Metanephros (tissue), 1 donor: ENCODE results near the gene NUDT1. TPM values are rescaled to one million over a fixed set of nuclear protein-coding genes. Genes with fewer than 3 reads are reported as not detected.

Experiments
- total RNA-seq: library from RNA; depleted of rRNA; stranded (reverse); fragments of >200 nt; gene quantifications from one replicate; pipeline ENCODE4 v1.2.3, GENCODE V29; 2014

The NUDT1 gene
- 14.9 TPM for total RNA-seq

DNA sequence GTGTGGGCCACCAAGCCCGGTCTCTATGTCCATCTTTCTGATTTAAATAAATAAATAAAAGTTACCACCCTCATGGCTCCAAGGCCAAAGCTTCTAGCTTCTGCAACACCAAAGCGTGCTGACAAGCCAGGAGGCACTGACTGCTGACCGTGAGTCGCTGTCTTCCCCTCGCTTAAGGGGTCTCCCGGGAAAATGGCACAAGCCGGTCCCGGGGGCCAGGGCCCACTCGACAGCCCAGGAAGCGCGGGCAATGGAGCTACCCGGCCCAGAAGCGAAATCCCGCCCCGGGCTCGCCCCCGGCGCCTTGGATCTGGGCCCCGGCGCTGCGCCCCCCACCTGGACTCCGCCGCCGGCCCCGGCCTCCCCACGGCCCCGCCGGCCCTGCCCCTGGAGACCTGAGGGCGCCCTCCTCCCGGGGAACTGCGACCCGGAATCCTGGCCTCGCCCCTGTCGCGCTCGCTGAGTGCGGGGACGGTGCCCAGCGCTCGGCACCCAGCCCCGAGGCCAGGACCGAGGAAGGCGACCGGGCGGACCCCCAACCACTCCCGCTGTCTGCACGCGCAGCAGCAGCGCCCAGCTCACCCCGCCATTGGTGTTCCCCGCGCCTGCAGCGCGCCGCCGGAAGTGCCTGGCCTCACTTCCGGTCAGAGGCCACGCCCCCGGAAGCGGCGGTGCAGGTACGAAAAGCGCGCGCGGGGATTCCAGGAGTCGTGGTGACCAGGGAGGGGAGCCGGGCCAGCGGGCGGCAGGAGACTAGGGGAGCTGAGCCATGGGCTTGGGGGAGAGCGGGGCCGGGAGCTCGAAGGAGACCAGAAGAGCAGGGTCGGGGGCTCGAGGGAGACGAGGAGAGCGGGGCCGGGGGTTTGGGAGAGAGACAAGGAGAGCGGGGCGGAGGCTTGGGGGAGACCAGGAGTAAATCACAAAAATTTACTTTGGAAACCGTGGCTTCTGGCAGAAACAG is at the start of gene NUDT1, which contains the start of gene MRM2:
TSS of gene NUDT1 (plus strand) at position 647 of the 961 bp plus-strand sequence. CDS start 2,349 bp downstream, outside the sequence.
TSS of gene MRM2 (minus strand) at position 626 of the 961 bp plus-strand sequence. CDS start at position 590, 36 bp downstream.

DNA sequence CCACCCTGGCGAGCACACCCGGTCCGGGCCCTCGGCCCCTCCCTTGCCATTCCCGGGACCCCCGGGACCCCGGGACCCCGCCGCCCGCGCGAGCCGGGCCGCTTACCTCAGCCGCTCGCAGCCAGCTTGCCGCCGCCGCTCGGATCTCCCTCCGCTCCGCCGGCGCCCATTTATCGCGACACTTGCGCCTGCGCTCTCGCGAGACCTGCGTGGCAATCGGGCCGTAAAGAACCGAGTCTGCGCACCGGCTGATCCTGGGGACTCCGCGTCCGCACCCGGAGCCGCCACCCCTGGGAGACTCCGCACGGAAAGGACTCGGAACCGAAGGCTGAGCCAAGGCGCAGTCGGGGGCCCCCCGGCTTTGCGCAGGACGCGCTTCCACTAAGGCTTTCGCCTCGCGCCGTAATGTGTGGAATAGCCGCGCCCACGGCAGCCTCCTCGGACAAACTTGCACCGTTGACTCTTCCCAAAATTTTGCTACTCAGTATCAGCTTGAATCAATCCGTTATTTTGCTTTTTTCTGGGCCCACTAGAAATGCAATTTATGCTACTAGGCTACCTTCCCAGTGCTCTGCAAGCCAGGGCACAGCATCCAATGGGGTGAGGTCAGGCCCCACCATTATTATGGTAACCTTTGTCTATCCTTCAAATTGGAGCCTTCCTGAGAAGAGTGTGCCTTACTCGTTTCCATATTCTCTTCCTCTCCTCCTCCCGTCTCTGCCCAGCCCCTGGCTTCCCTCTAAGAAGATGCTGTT is 9.1 kb upstream of the NUDT1 start, which contains the start of gene MAD1L1:
TSS of gene MAD1L1 (minus strand) at position 180 of the 755 bp plus-strand sequence. CDS start 2,812 bp downstream, outside the sequence.

Other genes starting within 250 kb of the NUDT1 start
- 41.0 TPM for gene MAD1L1, start 9.3 kb upstream of the NUDT1 start, total RNA-seq
- gene MRM2, start within 50 bp of the NUDT1 start, total RNA-seq, result 15.1 TPM
- 31.1 TPM for gene SNX8, start 72.2 kb downstream of the NUDT1 start, total RNA-seq
- gene EIF3B, start 112.6 kb downstream of the NUDT1 start, total RNA-seq, result 113 TPM
- gene CHST12, start 161.4 kb downstream of the NUDT1 start, total RNA-seq, result 14.5 TPM
- not detected for gene GRIFIN, start 234.2 kb downstream of the NUDT1 start, total RNA-seq